ENCODE measurements around the gene TMEM138. TPM values are rescaled to one million over a fixed set of nuclear protein-coding genes. Genes with fewer than 3 reads are reported as not detected.
A peak's percentile ranks its signal among the peaks of the same experiment; 100 is the strongest.
"Not testable (repeated sequence)": the region's sequence is repeated elsewhere in the genome, so short reads cannot be mapped to it uniquely, and the experiment has no call there.

Gene TMEM138
- total RNA-seq, 4 donors from 2014 or later = 9.4 to 18.4 (median 13.9) TPM

DNA sequence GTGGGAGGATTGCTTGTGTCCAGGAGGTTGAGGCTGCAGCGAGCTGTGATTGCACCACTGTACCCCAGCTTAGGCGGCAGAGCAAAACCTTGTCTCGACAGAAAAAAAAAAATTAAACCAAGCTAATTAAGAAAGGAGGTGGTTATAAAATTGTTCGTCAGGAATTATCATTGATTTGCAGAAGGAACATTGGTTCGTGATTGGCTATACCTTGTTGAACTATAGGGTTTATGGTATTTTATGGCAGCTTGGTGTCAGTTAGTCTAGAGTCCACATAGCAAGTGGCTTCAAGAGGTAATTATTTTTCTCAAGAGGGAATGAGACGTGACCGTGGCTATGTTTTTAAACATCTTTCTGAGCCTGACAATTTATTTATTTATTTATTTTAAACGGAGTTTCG is 18.7 kb downstream of the TMEM138 start:
- Histone ChIP-seq H3K27me3 (no peaks in the 10 kb centered on the region), H3K36me3 (no peaks in the 10 kb centered on the region), H3K4me1 (peaks cover 9 to 14% of the 10 kb centered on the region in 2 donors), H3K4me3 (no peak overlapping the region), H3K27ac (no peak overlapping the region), H3K9me3 (no peaks in the 10 kb centered on the region)
- TF ChIP-seq POLR2A (IDR thresholded peaks at IDR 0.05) = no peak
- TF ChIP-seq, protein P1, sequence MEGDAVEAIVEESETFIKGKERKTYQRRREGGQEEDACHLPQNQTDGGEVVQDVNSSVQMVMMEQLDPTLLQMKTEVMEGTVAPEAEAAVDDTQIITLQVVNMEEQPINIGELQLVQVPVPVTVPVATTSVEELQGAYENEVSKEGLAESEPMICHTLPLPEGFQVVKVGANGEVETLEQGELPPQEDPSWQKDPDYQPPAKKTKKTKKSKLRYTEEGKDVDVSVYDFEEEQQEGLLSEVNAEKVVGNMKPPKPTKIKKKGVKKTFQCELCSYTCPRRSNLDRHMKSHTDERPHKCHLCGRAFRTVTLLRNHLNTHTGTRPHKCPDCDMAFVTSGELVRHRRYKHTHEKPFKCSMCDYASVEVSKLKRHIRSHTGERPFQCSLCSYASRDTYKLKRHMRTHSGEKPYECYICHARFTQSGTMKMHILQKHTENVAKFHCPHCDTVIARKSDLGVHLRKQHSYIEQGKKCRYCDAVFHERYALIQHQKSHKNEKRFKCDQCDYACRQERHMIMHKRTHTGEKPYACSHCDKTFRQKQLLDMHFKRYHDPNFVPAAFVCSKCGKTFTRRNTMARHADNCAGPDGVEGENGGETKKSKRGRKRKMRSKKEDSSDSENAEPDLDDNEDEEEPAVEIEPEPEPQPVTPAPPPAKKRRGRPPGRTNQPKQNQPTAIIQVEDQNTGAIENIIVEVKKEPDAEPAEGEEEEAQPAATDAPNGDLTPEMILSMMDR (IDR thresholded peaks at IDR 0.05 in 4 of 5, conservative IDR thresholded peaks at IDR 0.05 in 1 of 5) = no peak
- in situ Hi-C loops (cut with MboI; ENCODE audit: low sequenced_read_pairs in 4 of 4) = no loop called here
- ATAC-seq = no peak
- no peak for DNase-seq
- intact Hi-C loops (cut with DNase I; ENCODE audit: low total_unique reads) = no loop called here

DNA sequence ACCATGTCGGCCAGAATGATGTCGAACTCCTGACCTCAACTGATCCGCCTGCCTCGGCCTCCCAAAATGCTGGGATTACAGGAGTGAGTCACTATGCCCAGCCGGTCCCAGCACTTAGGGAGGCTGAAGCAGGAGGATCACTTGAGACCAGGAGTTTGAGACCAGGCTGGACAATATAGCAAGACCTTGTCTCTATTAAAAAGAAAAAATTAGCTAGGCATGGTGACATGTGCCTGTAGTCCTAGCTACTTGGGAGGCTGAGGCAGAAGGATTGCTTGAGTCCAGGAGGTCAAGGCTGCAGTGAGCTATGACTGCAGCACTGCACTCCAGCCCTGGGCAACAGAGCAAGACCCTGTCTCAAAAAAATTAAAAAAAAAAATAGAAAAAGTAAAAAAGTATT is 21.7 kb downstream of the TMEM138 start:
- DNase-seq; ATAC-seq; H3K27ac ChIP-seq; H3K27me3 ChIP-seq; H3K36me3 ChIP-seq; H3K4me1 ChIP-seq; intact Hi-C loops (cut with DNase I; ENCODE audit: low total_unique reads); H3K4me3 ChIP-seq; in situ Hi-C loops (cut with MboI; ENCODE audit: low sequenced_read_pairs in 4 of 4); H3K9me3 ChIP-seq: not testable (repeated sequence)

DNA sequence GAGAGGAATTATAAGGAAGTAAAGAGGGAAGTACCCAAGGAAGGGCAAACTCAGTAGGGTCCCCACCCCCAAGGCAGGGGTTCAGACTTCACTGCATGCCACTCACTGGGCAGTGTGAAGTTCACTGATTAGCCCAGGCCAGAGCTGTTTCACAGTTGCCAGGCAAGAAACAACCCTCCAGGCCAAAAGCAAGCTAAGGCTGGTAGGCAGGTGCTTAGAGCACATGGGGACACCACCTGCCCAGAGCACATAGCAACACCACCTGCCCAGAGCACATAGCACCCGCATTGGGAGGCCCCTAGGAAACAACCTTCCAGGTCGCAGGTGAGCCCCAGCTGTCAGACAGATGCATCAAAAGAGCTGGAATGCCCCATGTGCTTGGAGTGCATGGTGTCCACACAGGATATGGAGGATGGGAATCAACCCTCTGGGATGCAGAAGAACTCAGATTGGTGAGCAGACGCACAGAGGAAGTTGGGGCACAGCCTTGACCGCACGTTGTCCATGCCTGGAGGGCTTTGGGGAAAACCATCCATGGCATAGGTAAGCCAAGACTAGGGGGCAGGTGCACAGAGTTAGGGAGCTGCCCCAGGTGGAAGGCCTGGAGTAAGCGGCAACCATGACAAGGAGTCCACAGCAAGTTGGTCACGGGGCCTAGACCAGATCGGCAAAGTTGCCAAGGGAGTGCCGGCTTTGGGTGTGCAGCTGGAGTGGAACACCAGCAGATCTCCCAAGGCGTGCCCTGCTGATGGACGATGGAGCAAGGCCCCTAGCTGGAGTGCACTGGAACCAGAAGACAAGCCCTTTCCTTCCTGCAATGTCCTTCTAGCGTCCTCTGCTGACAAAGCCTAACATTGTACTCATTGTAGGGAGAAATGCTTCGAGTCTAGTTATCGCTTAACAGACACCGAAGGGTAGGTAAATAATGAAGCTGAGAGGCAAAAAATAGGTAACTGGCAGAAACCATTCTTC is 22.4 kb downstream of the TMEM138 start:
- no peaks in the 10 kb centered on the region for H3K27me3 ChIP-seq
- peaks cover under 1 to 6% of the 10 kb centered on the region in 2 donors for H3K4me1 ChIP-seq
- TF ChIP-seq, protein P1 (IDR thresholded peaks at IDR 0.05 in 4 of 5, conservative IDR thresholded peaks at IDR 0.05 in 1 of 5) = no peak
- no peak for TF ChIP-seq POLR2A (IDR thresholded peaks at IDR 0.05)
- peak in 1 of 2 donors; percentile 17 for ATAC-seq
- H3K4me3 ChIP-seq = no peak overlapping the region
- intact Hi-C loops (cut with DNase I; ENCODE audit: low total_unique reads) (loop anchor here (1.0 kb wide), 1 partner anchor 48 kb away; no protein-coding TSS in a partner anchor), in situ Hi-C loops (cut with MboI; ENCODE audit: low sequenced_read_pairs in 4 of 4) (loop anchor here (5.0 kb wide), 1 partner anchor 47 kb away; no protein-coding TSS in a partner anchor)
- H3K9me3 ChIP-seq = no peaks in the 10 kb centered on the region
- DNase-seq = no peak
- H3K36me3 ChIP-seq = no peaks in the 10 kb centered on the region
- no peak overlapping the region for H3K27ac ChIP-seq

DNA sequence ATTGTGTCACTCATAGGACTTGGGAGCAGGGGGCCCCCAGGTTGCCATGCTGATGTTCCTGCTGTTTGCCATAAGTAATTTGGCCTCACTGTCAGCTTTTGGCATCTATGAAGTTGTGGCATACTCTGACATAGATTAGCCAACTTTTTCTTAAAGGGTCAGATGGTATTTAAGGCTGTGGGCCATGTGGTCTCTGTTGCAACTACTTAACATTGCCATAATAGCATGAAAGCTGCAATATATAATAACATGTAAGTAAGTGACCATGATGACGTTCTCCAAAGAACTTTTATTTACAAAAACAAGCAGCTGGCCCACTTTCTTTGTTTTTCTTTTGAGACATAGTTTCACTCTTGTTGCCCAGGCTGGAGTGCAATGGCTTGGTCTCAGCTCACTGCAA is 28.0 kb downstream of the TMEM138 start:
- H3K36me3 ChIP-seq = peaks cover 0 to 12% of the 10 kb centered on the region in 2 donors
- intact Hi-C loops (cut with DNase I; ENCODE audit: low total_unique reads) (no loop called here), in situ Hi-C loops (cut with MboI; ENCODE audit: low sequenced_read_pairs in 4 of 4) (no loop called here)
- no peak overlapping the region for H3K27ac ChIP-seq
- ATAC-seq = no peak
- peaks cover 15 to 18% of the 10 kb centered on the region in 2 donors for H3K4me1 ChIP-seq
- no peaks in the 10 kb centered on the region for H3K27me3 ChIP-seq
- H3K4me3 ChIP-seq = no peak overlapping the region
- H3K9me3 ChIP-seq = no peaks in the 10 kb centered on the region
- no peak for TF ChIP-seq POLR2A (IDR thresholded peaks at IDR 0.05)
- TF ChIP-seq, protein P1 (IDR thresholded peaks at IDR 0.05 in 4 of 5, conservative IDR thresholded peaks at IDR 0.05 in 1 of 5) = no peak
- DNase-seq = no peak

DNA sequence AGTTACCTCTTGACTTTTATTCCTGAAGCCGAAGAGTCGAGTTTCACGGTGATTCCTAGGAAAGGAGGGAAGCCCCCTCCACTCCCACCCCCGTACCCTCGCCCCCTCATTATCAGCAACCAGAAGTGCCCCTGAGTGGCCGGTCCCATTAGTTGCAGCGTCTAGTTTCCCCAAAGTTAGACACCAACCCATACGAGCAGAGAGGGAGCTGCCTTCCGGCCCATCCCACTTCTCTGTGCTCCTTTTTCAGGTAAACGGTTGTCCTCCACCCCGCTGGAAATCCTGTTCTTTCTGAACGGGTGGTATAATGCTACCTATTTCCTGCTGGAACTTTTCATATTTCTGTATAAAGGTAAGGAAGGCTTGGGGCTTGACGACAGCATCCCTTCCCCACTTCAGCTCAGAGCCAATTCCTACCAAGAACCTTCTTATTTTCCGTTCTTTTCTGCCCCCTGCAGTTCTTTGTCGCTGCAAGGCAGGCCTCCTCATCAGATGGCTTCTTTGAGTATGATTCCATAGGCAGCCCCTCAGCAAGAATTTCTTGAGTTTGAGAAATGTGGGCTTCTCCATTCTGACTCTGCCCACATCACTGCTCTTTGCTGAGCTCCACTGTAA is 30.9 kb downstream of the TMEM138 start:
- H3K36me3 ChIP-seq = peaks cover 0 to 32% of the 10 kb centered on the region in 2 donors
- TF ChIP-seq, protein P1 (IDR thresholded peaks at IDR 0.05 in 4 of 5, conservative IDR thresholded peaks at IDR 0.05 in 1 of 5) = no peak
- no peak for TF ChIP-seq POLR2A (IDR thresholded peaks at IDR 0.05)
- peak overlapping the region; percentile 76 to 89 (median 86) for H3K27ac ChIP-seq
- peak overlapping the region; percentile 89 to 93 (median 92) for H3K4me3 ChIP-seq
- peaks cover 9 to 18% of the 10 kb centered on the region in 2 donors for H3K4me1 ChIP-seq
- in situ Hi-C loops (cut with MboI; ENCODE audit: low sequenced_read_pairs in 4 of 4) = no loop called here
- intact Hi-C loops (cut with DNase I; ENCODE audit: low total_unique reads) = loop anchor here (1.0 kb wide), 1 partner anchor 37 kb away; the partner anchor contains the start of gene SDHAF2
- peak in 1 of 2 donors; percentile 37 for ATAC-seq
- no peaks in the 10 kb centered on the region for H3K9me3 ChIP-seq
- no peak for DNase-seq
- no peaks in the 10 kb centered on the region for H3K27me3 ChIP-seq

All from gastrocnemius medialis (tissue), 4 donors.